Raji (cell line): ENCODE measurements around the gene MGAT4B.
A peak's percentile ranks its signal among the peaks of the same experiment; 100 is the strongest.

Source experiments
- POLR2A ChIP-seq: IDR thresholded peaks from 2 replicates; pipeline ENCODE4 v1.6.1; 2011; ENCODE audit warnings: low read depth, low read length, control low read depth; ENCODE audit not compliant: insufficient read depth

The MGAT4B gene

DNA sequence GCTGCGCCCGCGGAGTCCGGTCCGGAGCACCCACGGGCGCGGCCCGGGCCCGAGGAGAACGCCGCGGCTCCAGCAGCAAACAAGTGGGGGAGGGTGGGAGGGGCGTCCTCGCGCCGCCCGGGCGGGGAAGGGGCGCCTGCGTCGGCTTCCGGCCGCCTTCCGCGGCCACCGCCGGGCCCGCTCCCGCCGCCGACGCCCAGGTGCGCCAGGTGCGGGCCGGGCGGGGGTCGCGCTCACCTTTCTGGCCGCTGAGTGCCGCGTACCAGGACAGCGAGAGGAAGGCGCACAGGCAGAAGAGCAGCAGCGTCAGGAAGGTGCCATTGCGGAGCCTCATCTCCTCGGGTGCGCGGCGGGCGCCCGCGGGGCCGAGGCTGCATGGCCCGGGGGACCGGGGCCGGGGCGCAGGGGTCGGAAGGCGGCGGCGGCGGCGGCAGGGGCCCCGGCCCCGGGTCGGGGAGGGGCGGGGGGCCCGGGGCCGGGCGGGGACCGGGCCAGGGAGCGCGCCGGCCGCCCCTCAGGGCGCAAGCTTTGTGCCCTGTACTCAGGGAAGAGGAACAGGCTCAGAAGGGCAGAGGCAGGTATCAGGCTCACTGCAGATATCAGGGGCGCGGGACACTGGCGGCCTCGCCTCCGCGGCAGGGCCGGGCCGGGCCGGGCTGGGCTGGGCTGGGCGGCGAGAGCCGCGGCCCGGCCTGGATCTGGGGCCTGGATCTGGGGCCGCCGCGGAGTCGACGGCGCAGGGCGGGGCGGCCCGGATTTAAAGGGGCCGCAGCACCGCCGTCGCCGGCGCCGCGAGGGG, at the start of gene MGAT4B:
Gene MGAT4B (minus strand): TSS at position 617 of the 799 bp plus-strand sequence. CDS start 283 bp downstream, at position 334.
- TF ChIP-seq POLR2A = peak; percentile 81

DNA sequence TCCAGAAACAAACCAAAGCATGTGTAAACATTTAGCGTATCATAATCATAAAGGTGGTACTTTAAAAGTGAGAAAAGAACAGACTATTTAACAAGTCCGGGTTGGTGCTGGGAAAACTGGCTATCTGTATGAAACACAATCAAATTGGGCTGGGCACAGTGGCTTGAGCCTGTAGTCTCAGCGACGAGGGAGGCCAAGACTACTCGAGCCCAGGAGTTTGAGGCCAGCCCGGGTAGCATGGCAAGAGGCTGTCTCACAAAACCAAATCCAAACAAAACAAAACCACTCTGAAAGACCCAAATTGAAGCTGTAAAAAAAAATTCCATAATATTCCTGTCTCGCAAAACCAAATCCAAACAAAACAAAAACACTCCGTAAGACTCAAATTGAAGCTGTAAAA, 47.7 kb upstream of the MGAT4B start:
- TF ChIP-seq POLR2A = no peak

DNA sequence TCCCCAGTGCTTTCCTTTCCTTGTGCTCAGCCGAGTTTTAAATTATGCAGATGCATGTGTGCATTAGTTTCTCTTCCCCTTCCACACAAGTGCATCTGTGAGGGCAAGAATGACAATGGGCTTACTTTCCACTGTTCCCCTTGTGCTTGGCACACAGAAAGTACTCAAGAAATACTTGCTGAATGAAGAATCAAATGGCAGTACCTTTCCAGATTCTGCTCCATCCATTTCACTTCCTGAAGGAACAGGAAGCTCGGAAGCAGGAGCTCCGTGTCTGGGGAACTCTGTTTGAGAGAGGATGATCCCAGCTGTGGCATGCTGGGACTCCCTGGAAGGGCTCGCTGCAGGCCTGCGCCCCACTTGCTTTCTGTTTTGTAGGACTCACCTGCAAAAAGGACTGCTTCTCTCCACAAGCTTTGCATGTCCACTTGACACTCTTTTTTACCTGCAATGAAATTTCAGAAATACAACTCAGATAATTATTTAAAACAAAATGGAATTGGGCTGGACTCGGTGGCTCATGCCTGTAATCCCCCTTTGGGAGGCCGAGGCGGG, 46.4 kb upstream of the MGAT4B start:
- no peak for TF ChIP-seq POLR2A

DNA sequence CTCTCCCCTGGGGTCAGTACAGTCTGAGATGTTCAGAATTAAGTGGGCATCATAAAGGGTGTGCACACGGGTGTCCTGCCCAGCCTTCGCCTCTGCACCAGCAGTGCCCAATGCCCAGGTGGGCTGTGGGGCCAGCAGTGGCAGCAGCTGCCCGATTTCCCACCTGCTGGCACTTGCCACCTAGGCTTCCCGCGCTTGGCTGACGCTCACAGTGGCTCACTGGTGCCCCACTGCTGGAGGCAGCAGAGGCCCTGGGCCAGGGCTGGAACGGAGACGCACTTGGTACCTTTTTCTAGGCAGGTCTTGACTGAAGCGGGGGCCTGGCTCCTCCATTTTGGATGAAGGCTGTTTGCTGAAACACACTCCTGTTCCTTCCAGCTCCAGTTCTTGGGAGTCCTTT, 35.0 kb upstream of the MGAT4B start:
- TF ChIP-seq POLR2A = no peak

DNA sequence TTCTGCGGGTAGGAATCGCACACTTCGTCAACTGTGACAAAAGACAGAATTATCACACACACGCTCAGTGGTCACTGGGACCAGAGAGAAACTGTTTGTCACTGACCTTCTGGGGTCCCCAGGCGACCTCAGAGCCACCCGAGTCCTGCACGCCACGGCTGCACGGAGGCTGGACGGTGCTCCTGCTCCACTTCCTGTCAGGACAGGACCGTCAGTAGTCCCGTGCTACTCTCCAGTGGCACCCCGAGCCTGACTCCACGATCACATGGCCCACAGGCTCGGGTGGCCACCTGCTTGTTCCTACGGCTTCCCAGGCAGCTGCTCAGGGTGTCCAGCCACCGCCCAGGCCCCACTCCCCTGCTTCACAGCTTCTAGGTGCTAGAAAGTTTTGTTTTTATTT, 34.1 kb upstream of the MGAT4B start:
- no peak for TF ChIP-seq POLR2A

DNA sequence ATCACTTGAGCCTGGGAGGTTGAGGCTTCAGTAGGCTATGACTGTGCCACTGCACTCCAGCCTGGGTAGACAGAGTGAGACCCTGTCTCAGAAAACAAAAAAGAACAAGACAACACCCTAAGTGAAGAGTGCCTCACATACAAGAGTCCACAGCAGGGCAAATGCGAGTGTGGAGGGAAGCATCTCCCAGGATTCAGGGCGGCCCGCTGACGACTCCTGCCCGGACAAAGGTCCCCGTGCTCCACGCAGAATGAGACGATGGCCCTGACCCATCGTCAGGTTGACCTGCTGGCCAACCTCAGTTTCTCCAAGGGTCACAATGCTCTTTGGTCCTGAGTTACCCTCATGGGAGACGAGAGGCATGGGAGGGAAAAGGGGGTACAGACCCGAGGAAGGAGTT, 33.7 kb upstream of the MGAT4B start:
- no peak for TF ChIP-seq POLR2A

DNA sequence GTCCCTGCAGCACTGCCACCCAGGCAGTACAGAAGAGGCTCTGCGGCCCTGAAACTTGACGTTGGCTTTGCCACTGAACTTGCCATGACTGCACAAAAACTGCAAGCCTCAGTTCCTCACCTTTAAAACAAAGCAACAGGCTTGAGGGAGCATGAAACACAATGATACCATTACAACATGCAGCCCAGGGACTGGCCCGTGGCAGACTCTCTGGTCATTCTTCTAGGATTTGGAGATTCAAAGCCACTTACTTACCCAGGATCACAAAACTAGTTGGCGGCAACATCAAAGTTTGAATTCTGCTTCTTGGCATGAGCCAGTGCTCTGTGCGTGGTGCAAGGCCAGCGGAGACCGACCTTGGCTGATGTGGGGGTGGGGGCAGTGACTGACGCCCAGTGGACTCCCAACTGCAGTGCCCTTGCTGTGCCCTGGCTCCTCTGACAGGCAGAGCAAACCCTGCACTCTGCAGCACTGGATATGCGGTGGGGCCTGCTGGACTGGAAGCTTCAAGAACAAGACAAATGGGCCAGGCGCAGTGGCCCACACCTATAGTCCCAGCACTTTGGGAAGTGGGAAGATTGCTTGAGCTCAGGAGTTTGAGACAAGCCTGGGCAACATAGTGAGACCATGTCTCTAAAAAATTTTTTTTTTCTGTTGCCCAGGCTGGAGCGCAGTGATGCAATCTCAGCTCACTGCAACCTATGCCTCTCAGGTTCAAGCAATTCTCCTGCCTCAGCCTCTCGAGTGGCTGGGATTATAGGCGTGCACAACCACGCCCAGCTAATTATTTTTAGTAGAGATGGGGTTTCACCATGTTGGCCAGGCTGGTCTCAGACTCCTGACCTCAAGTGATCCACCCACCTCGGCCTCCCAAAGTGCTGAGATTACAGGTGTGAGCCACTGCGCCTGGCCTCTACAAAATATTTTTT, 32.9 kb upstream of the MGAT4B start:
- no peak for TF ChIP-seq POLR2A

DNA sequence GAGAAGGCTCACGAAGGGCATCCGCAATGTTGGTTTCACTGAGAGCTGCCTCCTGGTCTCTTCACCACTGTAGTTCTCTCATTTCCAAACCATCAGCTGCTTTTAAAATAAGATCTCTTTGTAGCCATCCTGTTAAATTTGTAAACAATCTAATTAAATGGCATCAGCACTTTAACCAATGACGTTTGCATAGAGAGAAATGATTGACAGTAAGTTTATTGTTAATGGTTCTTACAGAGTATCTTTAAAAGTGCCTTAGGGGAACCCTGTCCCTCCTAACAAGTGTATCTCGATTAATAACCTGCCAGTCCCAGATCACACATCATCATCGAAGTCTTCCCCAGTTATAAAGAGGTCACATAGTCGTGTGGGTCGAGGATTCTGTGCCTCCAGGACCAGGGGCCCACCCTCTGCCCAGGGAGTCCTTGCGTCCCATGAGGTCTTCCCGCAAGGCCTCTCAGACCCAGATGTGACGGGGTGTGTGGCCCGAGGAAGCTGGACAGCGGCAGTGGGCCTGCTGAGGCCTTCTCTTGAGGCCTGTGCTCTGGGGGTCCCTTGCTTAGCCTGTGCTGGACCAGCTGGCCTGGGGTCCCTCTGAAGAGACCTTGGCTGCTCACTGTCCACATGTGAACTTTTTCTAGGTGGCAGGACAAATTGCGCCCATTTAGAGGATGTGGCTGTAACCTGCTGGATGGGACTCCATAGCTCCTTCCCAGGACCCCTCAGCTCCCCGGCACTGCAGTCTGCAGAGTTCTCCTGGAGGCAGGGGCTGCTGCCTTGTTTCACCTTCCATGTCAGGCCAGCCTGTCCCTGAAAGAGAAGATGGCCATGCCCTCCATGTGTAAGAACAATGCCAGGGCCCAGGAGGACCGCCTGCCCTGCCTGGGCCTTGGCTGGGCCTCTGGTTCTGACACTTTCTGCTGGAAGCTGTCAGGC, 30.7 kb upstream of the MGAT4B start:
- TF ChIP-seq POLR2A = no peak

DNA sequence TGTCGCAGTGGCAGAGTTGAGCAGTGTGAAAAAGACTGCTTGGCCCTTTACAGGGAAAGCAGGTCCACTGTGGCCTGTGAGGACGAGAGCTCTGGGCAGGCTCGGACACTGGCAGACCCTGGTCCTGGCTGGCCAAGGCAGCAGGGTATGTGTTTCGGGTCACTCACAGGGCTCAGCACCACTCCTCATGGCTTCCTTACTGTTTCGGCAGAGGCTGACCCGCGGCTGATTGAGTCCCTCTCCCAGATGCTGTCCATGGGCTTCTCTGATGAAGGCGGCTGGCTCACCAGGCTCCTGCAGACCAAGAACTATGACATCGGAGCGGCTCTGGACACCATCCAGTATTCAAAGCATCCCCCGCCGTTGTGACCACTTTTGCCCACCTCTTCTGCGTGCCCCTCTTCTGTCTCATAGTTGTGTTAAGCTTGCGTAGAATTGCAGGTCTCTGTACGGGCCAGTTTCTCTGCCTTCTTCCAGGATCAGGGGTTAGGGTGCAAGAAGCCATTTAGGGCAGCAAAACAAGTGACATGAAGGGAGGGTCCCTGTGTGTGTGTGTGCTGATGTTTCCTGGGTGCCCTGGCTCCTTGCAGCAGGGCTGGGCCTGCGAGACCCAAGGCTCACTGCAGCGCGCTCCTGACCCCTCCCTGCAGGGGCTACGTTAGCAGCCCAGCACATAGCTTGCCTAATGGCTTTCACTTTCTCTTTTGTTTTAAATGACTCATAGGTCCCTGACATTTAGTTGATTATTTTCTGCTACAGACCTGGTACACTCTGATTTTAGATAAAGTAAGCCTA, 29.8 kb upstream of the MGAT4B start:
- no peak for TF ChIP-seq POLR2A

DNA sequence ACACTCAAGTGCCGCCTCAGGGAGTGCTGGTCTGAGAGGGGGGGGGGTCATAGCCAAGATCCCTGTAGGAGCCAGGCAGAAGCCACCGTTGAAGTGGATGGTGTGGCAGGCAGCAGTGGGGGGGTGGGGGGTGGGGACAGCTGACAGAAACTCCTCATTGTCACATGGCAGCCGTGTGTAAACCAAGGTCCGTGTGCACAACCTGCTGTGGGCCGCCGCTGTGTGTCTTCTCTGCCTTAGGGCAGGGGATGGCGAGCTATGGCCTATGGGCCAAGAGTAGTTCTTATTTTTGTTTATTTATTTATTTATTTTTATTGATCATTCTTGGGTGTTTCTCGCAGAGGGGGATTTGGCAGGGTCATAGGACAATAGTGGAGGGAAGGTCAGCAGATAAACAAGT, 27.5 kb upstream of the MGAT4B start:
- no peak for TF ChIP-seq POLR2A

DNA sequence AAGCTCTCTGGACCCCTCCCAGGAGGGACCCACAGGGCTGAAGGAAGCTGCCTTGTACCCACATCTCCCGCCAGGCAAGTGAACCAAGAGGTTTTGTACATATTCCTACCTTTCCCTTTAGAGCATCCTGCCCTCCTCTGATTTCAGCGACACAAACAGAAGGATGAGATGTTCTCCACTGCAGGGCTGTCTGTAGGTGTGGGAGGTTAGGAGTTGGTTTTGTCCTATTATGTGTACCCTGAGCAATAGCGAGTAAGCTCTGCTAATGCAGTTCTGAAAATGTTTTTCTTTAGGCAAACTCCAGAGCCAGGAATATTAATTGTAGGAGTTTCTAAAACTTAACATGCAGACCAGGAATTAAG, 27.0 kb upstream of the MGAT4B start:
- no peak for TF ChIP-seq POLR2A

DNA sequence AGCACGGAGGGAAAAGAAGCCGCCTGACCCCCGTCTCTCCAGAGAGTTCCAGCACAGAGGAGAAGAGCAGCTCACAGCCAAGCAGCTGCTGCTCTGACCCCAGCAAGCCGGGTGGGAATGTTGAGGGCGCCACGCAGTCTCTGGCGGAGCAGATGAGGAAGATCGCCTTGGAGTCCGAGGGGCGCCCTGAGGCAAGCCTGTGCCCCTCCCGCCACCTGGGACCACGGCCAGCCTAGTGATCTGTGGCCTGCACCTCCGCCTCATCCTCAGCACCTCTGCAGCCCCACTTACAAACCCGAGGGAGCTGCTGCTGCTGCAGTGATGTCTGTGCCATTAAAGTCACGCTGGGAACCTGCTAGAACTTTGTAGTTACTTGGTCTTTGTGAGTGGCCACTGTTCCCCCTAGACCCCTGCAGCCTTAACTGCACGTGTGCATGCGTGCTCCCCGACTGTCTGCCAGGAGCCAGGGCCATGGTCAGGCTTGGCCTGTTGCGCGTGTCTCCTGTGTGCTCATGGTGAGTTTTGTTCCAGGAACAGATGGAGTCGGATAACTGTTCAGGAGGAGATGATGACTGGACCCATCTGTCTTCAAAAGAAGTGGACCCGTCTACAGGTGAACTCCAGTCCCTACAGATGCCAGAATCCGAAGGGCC, 26.5 kb upstream of the MGAT4B start:
- TF ChIP-seq POLR2A = no peak

DNA sequence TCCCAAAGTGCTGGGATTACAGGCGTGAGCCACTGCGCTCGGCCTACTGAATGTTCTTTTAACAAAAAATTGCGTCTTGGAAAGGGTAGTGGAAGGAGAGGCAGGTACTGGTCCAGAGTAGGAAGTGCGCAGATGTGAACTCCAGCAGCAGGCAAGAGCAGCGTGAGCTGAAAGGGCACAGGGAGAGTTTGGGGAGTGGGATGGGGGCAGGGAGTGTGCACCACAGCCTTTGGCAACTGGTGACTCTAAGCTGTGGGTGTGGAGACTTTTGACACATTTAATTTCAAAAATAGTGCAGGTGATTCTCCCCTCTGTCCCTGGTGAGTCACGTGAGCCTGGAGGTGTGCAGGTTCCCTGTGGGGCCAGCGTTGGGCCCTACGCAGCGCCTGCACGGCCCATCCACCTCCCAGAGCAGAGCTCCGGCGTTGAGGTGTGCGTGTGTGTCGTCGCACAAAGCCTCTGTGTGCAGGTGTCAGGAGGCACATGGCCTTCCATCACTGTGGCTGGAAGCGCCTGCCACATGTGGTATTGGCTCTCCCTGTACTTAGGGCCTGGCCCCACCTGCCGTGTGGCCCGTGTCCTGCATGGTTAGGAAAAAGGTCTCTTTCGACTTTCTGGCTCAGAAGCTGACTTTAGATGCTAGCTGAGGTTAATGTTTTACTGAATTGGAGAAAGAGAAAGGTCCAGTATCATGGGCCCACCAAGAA, 25.5 kb upstream of the MGAT4B start:
- TF ChIP-seq POLR2A = no peak
